ENCODE data around the gene SEL1L3. TPM values are rescaled to one million over a fixed set of nuclear protein-coding genes. Genes with fewer than 3 reads are reported as not detected.
"Not testable (repeated sequence)": the region's sequence is repeated elsewhere in the genome, so short reads cannot be mapped to it uniquely, and the experiment has no call there.

Gene SEL1L3
- polyA plus RNA-seq, 1 of the 3 experiments (the other 2 are of a cell fraction): 2.2 TPM

DNA sequence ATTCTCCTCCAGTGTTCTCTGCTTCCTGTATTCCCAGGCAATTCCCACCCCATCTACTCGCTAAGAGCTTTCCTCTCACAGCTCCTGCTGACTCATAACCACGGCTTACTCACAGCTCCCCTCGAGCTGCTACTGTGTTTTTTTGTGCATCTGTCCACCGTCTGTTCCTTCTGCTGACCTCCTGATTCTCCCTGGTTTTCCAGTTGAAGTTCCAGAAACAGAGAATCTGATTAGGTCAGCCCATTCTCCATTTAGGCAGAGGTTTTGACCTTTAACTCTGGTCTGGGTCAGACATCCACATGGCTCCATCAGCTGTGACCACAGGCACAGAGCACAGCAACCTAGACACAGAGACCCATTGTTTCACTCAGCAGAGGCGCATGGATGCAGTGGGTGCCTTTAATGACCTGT lies 45.7 kb upstream of the SEL1L3 start (continued):
- TF ChIP-seq CTCF (IDR thresholded peaks at IDR 0.05): no peak
- peak; percentile 95 for TF ChIP-seq TCF12 (IDR thresholded peaks at IDR 0.05)
- TF ChIP-seq TEAD4 (IDR thresholded peaks at IDR 0.05; ENCODE audit: borderline replicate concordance, insufficient read depth): no peak
- no peak for TF ChIP-seq RFX5 (IDR thresholded peaks at IDR 0.05; ENCODE audit: low read length)
- TF ChIP-seq YY1 (IDR thresholded peaks at IDR 0.05; ENCODE audit: low read depth): no peak
- TF ChIP-seq JUND (IDR thresholded peaks at IDR 0.05): peak; percentile 84

- H3K4me1 ChIP-seq (ENCODE audit: control insufficient read depth in 1 of 2, insufficient read depth in 2 of 2, low read depth in 1 of 2, low read length in 1 of 2); H3K27me3 ChIP-seq (ENCODE audit: insufficient read depth); CTCF ChIA-PET; H3K9ac ChIP-seq; H4K20me1 ChIP-seq (ENCODE audit: insufficient read depth); H3K36me3 ChIP-seq (replicated peaks in 1 of 2; ENCODE audit: control insufficient read depth in 1 of 2, insufficient read depth in 2 of 2, low read length in 1 of 2); H3K4me2 ChIP-seq; H2AFZ ChIP-seq (ENCODE audit: low read depth); H3K27ac ChIP-seq (ENCODE audit: low read depth in 2 of 2, low read length in 1 of 2); H3K9me2 ChIP-seq; H3K4me3 ChIP-seq (ENCODE audit: low read depth in 2 of 2, low read length in 1 of 2); H3K9me3 ChIP-seq; POLR2A ChIA-PET; H3K79me2 ChIP-seq (ENCODE audit: insufficient read depth); DNase-seq; H3F3A ChIP-seq (replicated peaks; ENCODE audit: insufficient read depth): not testable (repeated sequence)
- WGBS (ENCODE audit: low lambda C conversion rate): 77% methylated on average over 11 of the region's 11 CpGs
Measured at GRCh38 chr4:25906113-25906512, 43.3 kb upstream of the SEL1L3 start.

- DNase-seq: no peak
- Histone ChIP-seq H2AFZ (ENCODE audit: low read depth) (no peak overlapping the region), H3K79me2 (ENCODE audit: insufficient read depth) (no peaks in the 10 kb centered on the region), H3K36me3 (replicated peaks in 1 of 2; ENCODE audit: control insufficient read depth in 1 of 2, insufficient read depth in 2 of 2, low read length in 1 of 2) (no peaks in the 10 kb centered on the region), H3K4me1 (ENCODE audit: control insufficient read depth in 1 of 2, insufficient read depth in 2 of 2, low read depth in 1 of 2, low read length in 1 of 2) (peaks cover 4 to 6% of the 10 kb centered on the region in 2 experiments; a peak in 1 of 4 replicates), H3K4me2 (no peak overlapping the region), H3K27ac (ENCODE audit: low read depth in 2 of 2, low read length in 1 of 2) (no peak overlapping the region), H3K9me2 (no peaks in the 10 kb centered on the region), H3K4me3 (ENCODE audit: low read depth in 2 of 2, low read length in 1 of 2) (no peak overlapping the region), H3K9ac (no peak overlapping the region), H3K27me3 (ENCODE audit: insufficient read depth) (no peaks in the 10 kb centered on the region), H4K20me1 (ENCODE audit: insufficient read depth) (no peaks in the 10 kb centered on the region), H3F3A (replicated peaks; ENCODE audit: insufficient read depth) (peaks cover 8% of the 10 kb centered on the region), H3K9me3 (no peaks in the 10 kb centered on the region)
- WGBS (ENCODE audit: low lambda C conversion rate): 95% methylated on average over 4 of the region's 4 CpGs
- ChIA-PET CTCF (interaction anchor here (1.3 kb wide), 1 partner anchor 9 kb away, joined by 5 read pairs; the partner anchor contains the start of gene SMIM20), POLR2A (no interaction called here)
- TF ChIP-seq CTCF (IDR thresholded peaks at IDR 0.05) (no peak), GATA2 (CRISPR knock-in tag; IDR thresholded peaks at IDR 0.05) (no peak), EZH2phosphoT487 (IDR thresholded peaks at IDR 0.05; ENCODE audit: borderline replicate concordance, low read depth) (no peak), POLR2AphosphoS5 (IDR thresholded peaks at IDR 0.05; ENCODE audit: low read depth, low read length) (no peak), RFX5 (IDR thresholded peaks at IDR 0.05; ENCODE audit: low read length) (no peak), YY1 (IDR thresholded peaks at IDR 0.05; ENCODE audit: low read depth) (no peak), CHD2 (IDR thresholded peaks at IDR 0.05; ENCODE audit: low read length, partially characterized antibody) (no peak), MXI1 (IDR thresholded peaks at IDR 0.05; ENCODE audit: low read depth, low read length) (no peak)
- TF ChIP-seq, protein P1, sequence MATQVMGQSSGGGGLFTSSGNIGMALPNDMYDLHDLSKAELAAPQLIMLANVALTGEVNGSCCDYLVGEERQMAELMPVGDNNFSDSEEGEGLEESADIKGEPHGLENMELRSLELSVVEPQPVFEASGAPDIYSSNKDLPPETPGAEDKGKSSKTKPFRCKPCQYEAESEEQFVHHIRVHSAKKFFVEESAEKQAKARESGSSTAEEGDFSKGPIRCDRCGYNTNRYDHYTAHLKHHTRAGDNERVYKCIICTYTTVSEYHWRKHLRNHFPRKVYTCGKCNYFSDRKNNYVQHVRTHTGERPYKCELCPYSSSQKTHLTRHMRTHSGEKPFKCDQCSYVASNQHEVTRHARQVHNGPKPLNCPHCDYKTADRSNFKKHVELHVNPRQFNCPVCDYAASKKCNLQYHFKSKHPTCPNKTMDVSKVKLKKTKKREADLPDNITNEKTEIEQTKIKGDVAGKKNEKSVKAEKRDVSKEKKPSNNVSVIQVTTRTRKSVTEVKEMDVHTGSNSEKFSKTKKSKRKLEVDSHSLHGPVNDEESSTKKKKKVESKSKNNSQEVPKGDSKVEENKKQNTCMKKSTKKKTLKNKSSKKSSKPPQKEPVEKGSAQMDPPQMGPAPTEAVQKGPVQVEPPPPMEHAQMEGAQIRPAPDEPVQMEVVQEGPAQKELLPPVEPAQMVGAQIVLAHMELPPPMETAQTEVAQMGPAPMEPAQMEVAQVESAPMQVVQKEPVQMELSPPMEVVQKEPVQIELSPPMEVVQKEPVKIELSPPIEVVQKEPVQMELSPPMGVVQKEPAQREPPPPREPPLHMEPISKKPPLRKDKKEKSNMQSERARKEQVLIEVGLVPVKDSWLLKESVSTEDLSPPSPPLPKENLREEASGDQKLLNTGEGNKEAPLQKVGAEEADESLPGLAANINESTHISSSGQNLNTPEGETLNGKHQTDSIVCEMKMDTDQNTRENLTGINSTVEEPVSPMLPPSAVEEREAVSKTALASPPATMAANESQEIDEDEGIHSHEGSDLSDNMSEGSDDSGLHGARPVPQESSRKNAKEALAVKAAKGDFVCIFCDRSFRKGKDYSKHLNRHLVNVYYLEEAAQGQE (IDR thresholded peaks at IDR 0.05; ENCODE audit: low read depth, low read length): no peak
Measured at GRCh38 chr4:25905371-25905770, 42.6 kb upstream of the SEL1L3 start.
